AG04449 (cell line): ENCODE measurements around the gene NGEF.

ENCODE experiments used
- CTCF ChIA-PET: fragments of 350-600 bp; formaldehyde crosslinking; extraction: SDS; loops from one replicate; lab custom pipeline; 2021; ENCODE audit warnings: antibody characterized with exemption; lab: Yijun Ruan, JAX
- POLR2A ChIA-PET: fragments of 400-600, 350-600 bp; formaldehyde crosslinking; extraction: SDS; loops from one replicate; lab custom pipeline; 2020; ENCODE audit warnings: antibody characterized with exemption, inconsistent platforms; lab: Yijun Ruan, JAX
- DNase-seq: peaks from one replicate; pipeline ENCODE4 v3.0.0-alpha.2; 2010; ENCODE audit warnings: low read depth, low spot score
- H3K4me3 ChIP-seq: 2 replicates; pipeline ENCODE4 v1.5.1; 2011; ENCODE audit warnings: low read depth, mild to moderate bottlenecking, control low read depth, low read length
- TF ChIP-seq, protein P1 (sequence below): IDR thresholded peaks from one replicate; pipeline ENCODE4 v1.5.1; 2011; ENCODE audit warnings: mild to moderate bottlenecking, moderate library complexity, low read length, control low read depth, inconsistent platforms; ENCODE audit not compliant: insufficient read depth; ENCODE audit errors: missing control alignments

Gene NGEF

DNA sequence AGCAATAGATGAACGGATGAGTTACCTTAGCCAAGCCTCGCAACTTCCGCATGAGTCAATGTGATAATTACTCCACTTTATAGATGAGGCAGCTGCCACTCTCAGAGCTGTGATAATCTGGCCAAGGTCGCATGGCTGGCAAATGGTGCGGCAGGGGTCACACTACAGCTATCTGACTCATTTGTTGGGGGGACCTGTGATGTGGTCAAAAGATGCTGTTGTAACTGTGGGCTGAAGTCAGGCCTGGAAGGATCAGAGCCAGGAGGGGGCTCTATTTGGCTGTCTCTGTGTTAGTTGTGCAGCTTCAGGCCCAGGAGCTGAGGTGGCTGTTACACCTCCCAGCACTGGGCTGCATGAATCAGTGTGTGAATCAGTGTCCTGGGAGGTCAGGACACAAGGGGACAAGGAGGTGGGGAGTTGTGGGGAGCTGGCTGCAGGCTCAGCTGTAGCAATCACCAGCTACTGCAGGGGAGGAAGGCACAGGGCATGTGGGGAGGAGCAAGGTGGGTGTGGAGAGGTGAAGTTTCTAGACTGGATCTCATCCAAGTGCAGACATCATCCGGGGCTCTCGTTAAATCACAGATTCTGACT, 33.1 kb downstream of the NGEF start:
- POLR2A ChIA-PET: interaction anchor here (0.6 to 0.8 kb wide), 3 partner anchors 37 to 271 kb away, joined by 3 read pairs; partner anchors contain the start of gene ATG16L1
- CTCF ChIA-PET: interaction anchor here (1.1 to 3.7 kb wide), 3 partner anchors 49 to 271 kb away, joined by 4 to 25 read pairs (median 6); partner anchors contain the start of gene ATG16L1
- no peak overlapping the region for H3K4me3 ChIP-seq
- TF ChIP-seq, protein P1, sequence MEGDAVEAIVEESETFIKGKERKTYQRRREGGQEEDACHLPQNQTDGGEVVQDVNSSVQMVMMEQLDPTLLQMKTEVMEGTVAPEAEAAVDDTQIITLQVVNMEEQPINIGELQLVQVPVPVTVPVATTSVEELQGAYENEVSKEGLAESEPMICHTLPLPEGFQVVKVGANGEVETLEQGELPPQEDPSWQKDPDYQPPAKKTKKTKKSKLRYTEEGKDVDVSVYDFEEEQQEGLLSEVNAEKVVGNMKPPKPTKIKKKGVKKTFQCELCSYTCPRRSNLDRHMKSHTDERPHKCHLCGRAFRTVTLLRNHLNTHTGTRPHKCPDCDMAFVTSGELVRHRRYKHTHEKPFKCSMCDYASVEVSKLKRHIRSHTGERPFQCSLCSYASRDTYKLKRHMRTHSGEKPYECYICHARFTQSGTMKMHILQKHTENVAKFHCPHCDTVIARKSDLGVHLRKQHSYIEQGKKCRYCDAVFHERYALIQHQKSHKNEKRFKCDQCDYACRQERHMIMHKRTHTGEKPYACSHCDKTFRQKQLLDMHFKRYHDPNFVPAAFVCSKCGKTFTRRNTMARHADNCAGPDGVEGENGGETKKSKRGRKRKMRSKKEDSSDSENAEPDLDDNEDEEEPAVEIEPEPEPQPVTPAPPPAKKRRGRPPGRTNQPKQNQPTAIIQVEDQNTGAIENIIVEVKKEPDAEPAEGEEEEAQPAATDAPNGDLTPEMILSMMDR: no peak
- DNase-seq: no peak

DNA sequence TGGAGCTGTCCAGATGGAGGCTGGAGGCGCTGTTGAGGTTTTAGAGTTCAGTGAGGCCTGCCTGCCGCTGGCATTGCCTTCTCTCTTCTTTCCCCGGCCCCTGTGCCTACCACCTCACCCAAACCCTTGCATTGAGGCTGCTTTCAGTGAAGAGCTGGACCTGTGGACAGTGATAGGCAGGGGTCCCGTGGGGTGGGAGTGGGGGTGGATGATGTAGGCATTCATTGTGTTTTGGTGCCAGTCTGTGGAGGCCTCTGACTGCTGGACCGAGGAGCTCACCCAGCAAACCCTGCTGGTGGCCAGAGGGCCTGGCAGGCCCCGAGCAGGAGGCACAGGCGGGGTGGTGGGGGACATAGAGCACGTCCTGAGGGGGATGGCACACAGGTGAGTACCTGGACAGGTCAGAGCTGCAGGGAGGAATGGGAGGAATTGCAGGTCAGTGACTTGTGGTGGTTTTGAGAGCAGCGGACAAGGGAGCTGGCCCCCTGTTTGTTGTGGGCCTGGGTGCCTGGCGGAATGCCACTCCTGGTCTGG, 35.6 kb downstream of the NGEF start:
- POLR2A ChIA-PET: no interaction called here
- CTCF ChIA-PET: interaction anchor here (1.3 kb wide), 1 partner anchor 75 kb away, joined by 3 read pairs; no protein-coding TSS in a partner anchor
- no peak overlapping the region for H3K4me3 ChIP-seq
- DNase-seq: no peak
- TF ChIP-seq, protein P1: no peak

DNA sequence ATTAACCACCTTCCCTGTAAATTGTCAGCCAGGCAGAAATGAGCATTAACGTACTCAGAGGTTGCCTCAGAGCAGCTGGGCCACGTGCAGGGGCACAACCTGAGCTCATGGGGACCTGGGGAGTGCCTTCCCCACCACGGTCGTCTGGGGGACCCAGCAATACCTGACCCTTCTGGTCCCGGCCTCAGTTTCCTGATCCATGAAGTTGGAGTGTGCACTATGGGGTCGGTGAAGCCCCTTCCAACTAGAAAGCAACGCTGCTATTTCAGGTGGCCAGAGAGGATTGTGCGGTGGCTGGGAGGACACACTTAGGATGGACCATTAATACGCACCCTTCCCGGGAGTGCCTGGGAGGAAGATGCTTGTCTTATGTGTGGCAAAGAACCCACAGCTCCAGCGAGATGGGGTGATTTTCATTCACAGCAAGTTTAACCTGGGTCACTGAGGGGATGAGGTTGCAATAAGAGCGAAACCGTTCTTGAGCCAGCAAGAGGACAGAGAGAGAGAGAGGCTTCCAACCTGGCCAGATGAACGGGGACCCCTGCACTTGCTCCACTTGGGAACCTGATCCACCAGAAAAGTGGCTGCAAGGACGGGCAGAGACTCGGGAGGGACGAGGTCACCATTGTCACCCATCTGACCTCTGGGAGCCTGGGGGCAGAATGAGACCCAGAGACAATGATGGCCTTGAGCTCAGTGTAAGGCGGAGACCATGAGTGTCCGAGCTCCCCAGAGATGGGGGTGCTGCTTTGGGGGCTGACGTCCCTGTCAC, 36.2 kb downstream of the NGEF start:
- CTCF ChIA-PET: interaction anchor here (1.3 kb wide), 1 partner anchor 76 kb away, joined by 3 read pairs; no protein-coding TSS in a partner anchor
- no peak for DNase-seq
- POLR2A ChIA-PET: no interaction called here
- TF ChIP-seq, protein P1: no peak
- H3K4me3 ChIP-seq: no peak overlapping the region

DNA sequence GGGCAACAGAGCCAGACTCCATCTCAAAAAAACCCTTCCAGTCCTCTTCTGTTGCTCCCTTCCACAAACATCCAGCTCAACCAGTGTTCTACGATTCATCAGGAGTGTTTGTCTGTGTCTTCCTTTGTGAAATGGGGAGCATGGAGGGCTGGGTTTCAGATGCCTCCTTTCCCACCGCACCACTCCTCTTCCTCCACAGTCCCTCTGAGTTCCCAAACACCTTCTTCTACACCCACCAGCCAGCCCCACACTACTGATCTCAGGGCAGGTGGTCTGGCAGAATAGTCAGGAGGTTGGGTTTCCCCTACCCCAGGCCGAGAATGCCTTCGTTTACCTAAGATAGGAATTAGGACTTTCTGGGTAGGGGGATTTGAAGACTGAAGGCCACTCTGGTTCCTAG, 36.9 kb downstream of the NGEF start:
- POLR2A ChIA-PET: no interaction called here
- TF ChIP-seq, protein P1: no peak
- CTCF ChIA-PET: no interaction called here
- no peak overlapping the region for H3K4me3 ChIP-seq
- no peak for DNase-seq

DNA sequence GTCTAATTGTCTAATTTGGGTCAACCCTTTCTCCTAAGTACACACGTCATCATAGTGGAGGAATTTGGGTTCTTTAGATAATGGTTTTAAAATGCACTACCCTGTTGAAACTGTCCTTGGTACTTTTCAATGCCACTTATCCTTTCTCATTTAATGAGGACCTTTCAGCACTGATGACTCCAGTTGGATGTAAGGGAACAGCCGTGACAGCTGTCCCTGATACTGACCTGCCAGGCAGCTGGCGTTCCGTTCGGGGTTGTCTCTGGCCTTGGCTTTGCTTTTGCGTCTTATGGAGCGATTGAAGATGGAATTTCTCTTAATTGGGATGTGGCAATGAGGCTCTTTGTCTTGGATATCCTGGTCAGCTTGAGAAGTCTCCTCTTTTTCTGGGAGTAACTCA, 38.7 kb downstream of the NGEF start:
- DNase-seq: no peak
- TF ChIP-seq, protein P1: no peak
- CTCF ChIA-PET: no interaction called here
- POLR2A ChIA-PET: no interaction called here
- H3K4me3 ChIP-seq: no peak overlapping the region

DNA sequence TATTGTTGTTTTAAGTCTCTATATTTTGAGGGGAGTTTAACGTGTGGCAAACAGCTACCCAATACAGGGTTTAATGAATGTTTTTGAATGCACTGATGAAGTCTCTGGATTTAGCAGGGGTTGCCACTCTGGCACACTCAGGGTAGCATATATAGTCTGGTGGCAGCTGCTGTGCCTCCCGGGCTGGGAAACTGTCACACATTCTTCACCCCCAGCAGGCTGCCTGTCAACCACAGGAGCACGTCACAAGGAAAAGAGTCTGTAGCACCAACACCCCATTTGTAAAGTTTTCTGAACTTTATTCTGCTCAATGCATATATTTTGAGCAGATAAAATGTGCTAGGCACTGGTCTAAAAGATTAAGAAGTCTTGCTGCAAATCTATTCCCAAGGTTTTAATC, 39.3 kb downstream of the NGEF start:
- TF ChIP-seq, protein P1: no peak
- ChIA-PET CTCF (no interaction called here), POLR2A (no interaction called here)
- no peak for DNase-seq
- no peak overlapping the region for H3K4me3 ChIP-seq
